ENCODE measurements around the gene VWF. TPM values are rescaled to one million over a fixed set of nuclear protein-coding genes. Genes with fewer than 3 reads are reported as not detected.
A peak's percentile ranks its signal among the peaks of the same experiment; 100 is the strongest.
"Not testable (repeated sequence)": the region's sequence is repeated elsewhere in the genome, so short reads cannot be mapped to it uniquely, and the experiment has no call there.

The VWF gene
- 733 TPM for total RNA-seq
- long read RNA-seq, partial matches to known transcripts = 582 of 697 reads
- long read RNA-seq, other reads (novel, unspliced or antisense) = 111 of 697 reads

DNA sequence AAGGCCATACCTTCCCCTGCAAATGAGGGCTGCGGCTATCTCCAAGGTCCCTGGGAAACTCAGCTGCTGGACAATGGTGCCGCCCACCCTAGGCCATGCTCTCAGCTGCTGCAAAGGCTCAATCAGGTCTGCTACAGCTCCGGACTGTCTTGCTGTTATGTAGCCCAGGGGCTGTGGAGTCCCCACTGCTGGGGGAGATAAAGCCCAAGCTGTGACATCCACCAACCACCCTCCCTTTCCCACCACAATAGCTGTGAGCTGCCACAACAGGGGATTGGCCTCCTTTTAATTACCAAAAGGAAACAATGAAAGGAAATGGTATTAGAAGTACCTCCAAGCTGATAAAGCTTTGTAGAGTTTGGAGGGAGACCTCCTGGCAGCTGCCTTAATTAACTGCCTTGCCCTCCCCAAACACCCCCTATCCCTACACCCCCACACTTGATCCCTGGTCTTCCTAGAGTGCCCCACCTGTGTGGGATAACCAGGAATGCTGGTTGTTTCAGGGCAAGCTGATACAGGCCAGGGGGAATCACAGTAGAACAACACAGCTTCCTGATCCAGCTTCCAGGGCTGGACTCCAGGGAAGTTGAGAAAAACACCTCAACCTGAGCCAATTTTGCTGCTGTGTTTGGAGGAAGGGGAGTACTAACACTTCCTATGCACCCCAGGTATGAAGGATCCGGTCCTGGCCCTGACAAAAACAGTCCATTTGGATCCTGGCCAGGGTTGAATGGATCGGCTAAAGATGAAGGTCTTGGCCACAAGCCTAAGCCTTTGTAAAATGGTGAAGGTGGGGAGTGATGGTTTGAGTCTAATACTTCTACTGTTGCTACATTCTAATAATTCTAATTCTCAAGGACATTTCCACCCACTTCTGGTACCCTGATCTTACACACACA is at the start of gene VWF:
Gene VWF, minus strand, starts transcription at position 260 of the 899 bp plus-strand sequence. CDS start 1,474 bp downstream, outside the sequence.
- peak; percentile 77 for DNase-seq (ENCODE audit: low spot score)

DNA sequence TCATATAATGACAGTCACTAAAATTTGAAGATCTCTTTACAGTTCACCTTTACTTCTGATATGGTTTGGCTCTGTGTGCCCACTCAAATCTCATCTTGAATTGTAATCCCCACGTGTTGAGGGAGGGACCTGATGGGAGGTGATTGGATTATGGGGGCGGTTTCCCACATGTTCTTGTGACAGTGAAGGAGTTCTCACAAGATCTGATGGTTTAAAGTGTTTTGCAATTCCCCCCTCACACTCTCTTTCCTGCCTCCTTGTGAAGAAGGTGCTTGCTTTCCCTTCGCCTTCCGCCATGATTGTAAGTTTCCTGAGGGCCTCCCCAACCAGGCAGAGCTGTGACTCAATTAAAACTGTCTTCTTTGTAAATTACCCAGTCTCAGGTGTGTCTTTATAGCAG is 48.4 kb upstream of the VWF start:
- DNase-seq (ENCODE audit: low spot score) = no peak

DNA sequence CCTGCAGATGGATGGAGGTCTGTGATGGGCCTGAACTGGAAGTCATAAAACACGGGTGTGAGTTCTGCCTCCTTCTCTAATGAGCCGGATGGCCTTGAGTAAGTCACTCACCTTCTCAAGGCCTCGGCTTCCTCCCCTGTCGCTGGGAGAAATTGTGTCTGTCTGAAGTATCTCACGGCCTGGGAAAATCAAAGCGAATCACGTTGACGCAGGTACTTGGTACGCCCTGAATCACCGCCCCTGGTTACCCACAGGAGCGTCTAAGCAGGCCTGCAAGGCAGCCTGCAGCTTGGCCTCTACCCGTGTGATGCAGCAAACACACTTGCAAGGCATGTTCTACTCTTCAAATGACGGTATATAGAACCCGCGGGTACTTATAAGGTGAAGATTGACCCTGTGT is 47.6 kb upstream of the VWF start:
- no peak for DNase-seq (ENCODE audit: low spot score)

DNA sequence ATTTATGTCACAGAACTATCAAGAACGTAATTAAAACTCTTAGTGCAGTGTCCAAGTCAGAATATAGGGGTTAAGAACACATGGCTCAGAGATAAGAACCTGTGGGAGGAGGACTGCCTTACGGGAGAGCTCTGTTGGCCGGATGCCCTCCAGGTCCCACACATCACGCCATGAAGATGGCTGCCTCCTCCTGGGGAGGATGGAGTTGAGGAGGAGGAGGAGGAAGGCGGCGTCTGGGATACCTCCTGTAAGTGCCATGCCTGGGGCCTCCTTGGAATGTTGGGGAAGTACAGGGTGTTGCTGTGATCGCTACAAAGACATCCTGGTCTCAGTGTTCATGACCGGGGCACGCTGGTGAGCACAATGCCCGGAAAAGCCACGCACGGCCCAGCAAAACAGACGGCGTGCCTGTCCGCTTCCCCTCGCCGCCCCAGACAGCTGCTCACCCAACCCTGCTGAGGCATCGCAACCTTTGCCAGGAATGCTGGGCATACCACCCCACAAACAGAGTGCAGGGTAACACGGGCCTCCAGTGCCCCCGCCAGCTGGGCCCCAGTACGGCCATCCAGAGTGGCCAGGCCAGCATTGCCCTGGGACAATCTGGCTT is 47.0 kb upstream of the VWF start:
- DNase-seq (ENCODE audit: low spot score) = no peak

DNA sequence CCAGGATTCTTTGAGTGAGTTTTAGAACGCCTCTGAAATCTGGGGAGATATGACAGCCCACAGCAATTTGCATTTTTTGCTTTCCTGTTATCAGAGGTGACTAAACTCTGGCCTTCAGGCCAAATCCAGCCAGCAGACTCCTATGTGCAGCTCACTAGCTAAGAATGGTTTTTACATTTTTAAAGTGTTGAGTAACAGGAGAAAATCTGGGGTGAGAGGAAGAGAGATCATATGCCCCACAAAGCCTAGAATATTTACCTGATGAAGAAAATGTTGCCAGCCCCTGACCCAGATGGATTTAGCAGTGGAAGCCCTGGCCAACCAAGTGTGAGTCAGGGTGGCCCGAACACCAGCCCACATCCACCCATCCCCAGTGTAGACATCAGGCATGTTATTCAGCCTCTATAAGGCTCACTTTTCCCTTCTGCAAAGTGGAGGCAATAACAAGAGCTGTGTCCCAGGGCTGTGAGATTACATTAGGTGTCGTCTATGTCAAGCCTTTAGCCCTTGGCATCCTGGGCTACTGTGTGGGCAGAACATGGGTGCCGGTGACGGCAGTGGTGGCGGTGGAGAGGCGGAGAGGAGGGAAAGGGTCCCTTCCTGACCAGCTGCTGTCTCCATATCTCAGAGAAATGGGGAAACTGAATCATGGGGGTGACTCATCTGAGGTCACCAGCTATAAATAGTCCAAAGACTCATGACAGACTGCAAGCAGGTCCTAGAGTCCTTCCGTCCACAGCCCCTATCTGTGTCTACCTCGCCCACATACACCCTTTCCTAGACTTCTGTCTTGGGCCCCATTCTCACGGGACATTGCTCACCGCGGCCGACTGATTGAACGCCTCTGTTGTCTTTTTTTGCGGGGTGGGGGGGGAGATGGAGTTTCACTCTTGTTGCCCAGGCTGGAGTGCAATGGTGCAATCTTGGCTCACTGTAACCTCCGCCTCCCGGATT is 43.1 kb upstream of the VWF start:
- no peak for DNase-seq (ENCODE audit: low spot score)

DNA sequence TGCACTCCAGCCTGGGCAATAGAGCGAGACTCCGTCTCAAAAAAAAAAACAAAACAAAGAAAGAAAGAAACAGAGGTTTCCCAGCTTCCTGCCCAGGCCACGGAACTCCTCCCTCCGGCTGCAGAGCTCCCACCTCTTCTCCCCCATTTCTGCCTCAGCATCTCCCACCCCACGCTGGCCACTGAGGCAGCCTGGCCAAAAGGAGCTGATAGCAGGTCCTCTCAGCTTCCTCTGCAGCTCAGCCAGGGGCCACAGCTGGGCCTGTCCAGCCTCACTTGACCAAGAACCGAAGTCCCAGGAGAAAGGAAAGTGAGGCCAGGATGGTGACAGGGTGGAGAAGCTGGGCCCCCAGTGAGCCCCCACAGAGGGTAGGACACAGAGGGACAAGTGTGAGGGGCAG is 42.3 kb upstream of the VWF start:
- peak; percentile 74 for DNase-seq (ENCODE audit: low spot score)

DNA sequence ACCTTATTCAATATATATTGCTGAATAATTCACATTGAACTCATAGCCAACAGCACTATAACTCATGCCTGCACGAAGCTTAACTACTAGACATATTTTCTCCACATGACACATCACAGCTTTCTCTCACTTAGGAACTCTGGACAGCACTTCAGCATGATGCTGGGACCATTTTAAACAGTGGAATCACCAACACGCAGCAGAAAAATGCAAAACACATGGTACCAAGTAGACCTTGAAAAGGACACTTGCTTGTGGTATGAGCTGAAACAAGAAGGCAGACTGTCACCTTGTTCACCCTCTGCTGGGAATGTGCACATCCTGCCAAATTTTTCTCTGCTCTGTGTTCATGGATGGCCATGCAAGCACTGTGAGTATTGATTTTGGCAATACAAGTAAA is 40.9 kb upstream of the VWF start:
- no peak for DNase-seq (ENCODE audit: low spot score)

DNA sequence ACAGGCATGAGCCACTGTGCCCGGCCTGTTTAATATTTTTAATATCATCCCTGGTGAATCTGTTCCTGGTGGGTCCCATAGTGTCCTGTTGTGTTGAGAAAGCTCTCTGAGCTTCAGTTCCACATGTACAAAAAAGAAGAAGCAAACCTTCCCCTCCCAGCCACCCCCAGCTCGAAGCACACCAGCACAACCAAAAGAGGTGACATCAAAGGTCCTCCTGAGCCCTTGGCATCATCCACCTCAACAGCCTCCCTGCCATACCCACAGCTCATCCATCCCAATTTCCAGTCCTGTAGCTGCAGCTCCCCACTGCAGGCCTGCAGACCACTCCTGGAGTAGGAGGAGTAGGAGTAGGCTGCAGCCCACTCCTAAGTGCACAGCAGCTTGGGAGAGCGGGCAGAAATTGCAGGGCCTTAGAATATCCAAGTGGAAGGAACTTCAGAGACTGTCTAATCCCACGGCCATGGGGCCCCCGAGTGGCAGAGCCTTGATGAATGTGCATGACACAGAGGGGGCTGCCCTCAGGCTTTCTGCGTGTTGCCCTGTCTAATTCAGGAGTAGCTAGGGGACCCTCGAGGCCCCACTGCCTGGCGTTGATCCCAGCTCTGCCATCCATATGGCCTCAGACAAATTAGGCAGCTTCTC is 39.1 kb upstream of the VWF start:
- DNase-seq (ENCODE audit: low spot score) = no peak

DNA sequence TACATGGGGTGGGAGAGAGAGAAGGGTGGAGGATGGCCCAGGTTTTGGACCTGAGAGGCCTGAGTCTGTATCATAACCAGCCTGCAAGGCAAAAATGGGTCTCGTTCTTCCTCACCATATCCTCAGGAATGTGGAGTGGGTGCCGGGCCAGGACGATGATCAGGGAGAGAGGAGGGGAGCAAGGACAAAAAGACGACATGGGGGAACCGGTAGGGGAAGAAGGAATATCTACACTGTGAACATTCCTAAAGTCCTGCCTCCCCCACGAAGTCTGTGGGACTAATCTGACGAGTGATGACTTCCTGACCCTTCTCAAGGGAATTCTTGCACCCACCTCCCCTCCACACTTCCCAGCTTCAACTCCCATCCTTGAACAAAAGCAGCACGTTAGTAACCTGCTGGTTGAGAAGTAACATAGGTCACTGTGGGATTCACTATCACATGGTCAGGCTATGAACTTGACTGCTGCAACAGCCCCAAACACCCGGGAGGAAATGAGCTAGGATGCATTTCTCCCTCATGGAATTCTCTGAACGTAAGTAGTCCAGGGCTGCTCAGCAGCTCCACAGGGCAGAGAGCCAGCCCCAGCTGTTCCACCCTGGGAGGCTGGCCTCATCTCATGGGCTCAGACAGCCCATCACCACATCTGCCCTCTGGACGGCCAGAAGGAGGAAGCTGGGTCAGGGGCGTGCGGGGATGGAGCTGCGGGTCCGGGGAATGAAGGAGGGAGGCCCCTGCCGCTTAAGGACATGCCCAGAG is 36.8 kb upstream of the VWF start:
- DNase-seq (ENCODE audit: low spot score) = no peak

DNA sequence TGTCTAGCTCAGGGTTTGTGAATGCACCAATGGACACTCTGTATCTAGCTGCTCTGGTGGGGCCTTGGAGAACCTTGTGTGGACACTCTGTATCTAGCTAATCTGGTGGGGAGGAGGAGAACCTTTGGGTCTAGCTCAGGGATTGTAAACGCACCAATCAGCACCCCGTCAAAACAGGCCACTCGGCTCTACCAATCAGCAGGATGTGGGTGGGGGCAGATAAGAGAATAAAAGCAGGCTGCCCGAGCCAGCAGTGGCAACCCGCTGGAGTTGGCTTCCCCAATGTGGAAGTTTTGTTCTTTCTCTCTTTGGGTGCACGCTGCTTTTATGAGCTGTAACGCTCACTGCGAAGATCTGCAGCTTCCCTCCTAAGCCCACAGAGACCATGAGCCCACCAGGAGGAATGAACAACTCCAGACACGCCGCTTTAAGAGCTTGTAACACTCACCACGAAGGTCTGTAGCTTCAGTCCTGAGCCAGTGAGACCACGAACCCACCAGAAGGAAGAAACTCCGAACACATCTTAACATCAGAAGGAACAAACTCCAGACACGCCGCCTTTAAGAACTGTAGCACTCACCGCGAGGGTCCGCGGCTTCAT is 35.7 kb upstream of the VWF start:
- DNase-seq (ENCODE audit: low spot score) = peak; percentile 65

DNA sequence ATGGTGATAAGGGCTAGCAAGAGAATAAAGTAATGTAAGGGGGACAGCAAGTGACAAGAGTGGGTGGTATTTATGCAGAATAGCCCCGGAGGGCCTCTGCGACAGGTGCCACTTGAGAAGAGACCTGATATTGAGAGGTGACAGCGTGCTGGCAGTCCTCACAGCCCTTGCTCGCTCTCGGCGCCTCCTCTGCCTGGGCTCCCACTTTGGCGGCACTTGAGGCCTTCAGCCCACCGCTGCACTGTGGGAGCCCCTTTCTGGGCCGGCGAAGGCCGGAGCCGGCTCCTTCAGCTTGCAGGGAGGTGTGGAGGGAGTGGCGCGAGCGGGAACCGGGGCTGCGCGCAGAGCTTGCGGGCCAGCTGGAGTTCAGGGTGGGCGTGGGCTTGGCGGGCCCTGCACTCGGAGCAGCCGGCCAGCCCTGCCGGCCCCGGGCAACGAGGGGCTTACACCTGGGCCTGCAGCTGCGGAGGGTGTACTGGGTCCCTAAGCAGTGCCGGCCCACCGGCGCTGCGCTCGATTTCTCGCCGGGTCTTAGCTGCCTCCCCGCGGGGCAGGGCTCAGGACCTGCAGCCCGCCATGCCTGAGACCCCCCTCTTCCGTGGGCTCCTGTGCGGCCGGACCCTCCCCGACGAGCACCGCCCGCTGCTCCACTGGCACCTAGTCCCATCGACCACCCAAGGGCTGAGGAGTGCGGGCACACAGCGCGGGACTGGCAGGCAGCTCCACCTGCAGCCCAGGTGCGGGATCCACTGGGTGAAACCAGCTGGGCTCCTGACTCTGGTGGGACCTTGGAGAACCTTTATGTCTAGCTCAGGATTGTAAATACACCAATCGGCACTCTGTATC is 34.9 kb upstream of the VWF start:
- DNase-seq (ENCODE audit: low spot score) = peak; percentile 82

DNA sequence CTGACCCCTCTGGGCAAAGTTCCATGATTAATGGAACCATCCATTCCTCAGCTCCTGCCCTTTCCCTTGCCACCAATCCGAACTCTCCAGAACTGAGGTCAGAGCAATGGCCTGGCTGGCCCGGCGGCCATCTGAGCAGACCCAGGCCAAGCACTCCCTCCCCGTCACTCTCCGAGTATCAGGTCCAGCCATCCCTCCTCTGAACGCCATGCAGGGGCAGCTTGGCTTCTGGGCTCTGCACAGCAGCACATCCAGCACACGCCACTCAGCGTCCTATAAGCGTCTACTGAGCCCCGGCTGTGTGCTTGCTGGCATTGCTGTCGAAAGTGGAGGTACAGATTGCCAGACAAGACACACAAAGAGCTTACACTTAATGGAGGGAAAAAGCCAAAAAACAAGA is 34.3 kb upstream of the VWF start:
- DNase-seq (ENCODE audit: low spot score) = peak; percentile 86

DNA sequence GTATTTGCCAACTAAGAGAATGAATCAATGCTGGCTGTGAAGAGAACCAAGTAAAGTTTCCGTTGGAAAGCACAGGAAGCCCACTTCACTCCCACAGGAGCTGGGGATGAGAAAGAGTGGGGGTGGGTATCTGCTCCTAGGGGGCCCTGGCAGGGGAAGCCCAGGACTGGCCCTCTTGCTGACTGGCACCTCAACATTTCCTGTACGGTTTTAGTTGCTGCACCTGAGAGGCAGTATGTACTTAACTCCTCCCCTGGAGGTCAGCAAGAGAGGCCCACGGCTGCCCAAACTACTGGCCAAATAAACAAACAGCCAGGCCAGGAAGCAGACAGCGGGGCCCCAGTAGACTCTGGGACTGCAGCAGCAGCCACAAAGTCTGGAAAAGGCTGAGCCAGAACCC is 33.8 kb upstream of the VWF start:
- DNase-seq (ENCODE audit: low spot score) = peak; percentile 43

DNA sequence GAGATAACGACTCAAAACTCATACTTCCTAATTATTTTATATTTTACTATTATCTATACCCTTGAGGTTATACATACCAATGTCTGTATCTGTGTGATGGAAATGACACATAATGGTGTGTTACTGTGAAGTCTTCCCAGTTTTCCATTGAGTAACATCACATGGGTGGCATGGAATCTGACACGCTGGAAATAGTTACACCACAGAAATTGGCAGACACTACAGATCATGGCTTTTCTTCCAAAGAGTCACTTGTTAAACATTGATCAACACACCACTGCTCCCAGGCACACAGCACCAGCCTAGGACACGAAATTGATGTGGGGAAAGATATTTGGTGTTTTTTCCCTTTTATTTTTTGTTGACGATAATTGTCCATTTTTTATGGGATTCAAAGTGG is 33.0 kb upstream of the VWF start:
- peak; percentile 9 for DNase-seq (ENCODE audit: low spot score)

DNA sequence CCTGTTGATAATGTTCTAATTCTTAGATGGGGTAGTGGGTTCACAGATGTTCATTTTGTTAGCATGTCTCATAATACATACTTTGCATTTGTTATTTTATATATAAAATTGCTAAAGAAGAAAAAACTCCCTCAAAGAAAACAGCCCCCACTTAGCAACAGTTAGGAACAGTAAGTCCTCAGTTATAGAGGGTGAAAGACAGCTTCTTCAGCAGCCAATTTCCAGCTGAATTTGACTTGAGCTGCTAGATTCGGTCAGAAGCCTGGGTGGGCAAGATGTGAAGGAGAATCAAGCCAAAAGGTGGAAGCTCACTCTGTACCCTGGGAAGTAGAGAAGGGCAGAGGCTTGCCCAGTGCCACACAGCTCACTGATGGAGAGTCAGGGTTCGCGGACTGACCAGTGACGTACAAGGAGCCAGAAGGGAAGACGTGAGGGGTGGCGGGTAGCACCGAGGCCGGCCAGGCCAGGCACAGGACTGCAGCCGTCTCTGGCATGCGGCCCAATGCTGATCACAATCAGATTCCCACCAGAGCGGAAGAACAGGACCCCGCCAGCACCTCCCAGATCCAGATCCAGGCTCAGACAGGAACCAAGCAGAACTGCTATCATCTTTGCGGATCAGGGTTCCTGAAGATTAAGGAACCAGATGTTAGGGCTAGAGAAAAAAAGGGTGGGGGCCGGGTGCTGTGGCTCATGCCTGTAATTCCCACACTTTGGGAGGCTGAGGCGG is 30.4 kb upstream of the VWF start:
- DNase-seq (ENCODE audit: low spot score) = no peak

DNA sequence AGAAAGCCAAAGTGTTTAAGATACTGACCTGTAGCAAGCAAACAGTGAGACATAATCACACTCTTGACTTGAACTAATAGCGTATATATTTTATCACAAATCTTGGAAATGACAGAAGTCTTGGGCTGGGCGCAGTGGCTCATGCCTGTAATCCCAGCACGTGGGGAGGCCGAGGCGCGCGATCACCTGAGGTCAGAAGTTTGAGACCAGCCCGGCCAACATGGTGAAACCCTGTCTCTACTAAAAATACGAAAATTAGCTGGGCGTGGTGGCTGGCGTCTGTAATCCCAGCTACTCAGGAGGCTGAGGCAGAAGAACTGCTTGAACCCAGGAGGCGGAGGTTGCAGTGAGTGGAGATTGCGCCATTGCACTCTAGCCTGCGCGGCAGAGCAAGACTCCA is 24.3 kb upstream of the VWF start:
- DNase-seq (ENCODE audit: low spot score) = not testable (repeated sequence)

DNA sequence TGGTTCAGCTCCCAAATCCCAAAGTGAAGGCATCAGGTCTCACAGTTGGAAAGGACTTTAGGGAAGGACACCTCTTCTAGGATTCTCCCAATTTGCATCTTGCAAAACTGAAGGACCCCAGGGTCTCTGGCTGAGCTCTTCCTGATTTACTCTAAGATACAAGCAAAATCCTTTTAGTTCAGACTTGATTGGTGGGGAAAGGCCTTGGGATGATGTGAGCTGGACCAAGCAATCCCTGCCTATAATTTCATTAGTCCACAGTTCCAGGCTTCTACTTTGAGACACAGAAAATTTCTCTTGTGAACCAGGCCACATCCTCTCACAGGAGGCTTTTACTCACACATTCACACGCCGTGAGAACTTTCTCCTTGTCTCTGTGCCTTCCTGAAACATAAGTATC is 23.6 kb upstream of the VWF start:
- no peak for DNase-seq (ENCODE audit: low spot score)

DNA sequence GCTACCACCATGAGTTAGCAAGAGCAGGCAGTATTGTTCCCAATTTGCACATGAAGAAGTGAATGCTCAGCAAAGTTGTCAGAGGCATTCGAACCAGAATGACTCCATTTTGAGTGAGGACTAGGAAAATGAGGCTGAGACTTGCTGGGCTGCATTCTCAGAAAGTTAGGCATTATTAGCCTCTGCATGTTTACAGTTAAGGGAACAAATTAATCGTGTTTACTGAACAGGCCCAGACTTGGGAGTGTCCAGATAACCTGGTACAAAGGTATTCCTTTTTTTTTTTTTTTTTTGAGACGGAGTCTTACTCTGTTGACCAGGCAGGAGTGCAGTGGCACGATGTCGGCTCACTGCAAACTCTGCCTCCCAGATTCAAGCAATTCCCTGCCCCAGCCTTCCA is 22.5 kb upstream of the VWF start:
- DNase-seq (ENCODE audit: low spot score) = no peak
